K562 (cell line): ENCODE data around the gene FGFRL1. TPM values are rescaled to one million over a fixed set of nuclear protein-coding genes. Genes with fewer than 3 reads are reported as not detected.

ENCODE experiments used
- ATAC-seq: fragments of 200-7000 bp; cut with Tn5 transposase; 3 replicates; pipeline ENCODE4 v1.9.1; 2020; ENCODE audit warnings: moderate library complexity
- BruUV-seq: library from RNA; stranded (reverse); fragments of 400-500 nt; replicated peaks from 2 replicates; lab custom pipeline; 2021; lab: Mats Ljungman, UMichigan
- CTCF ChIA-PET: fragments of 300-600 bp; formaldehyde crosslinking; extraction: SDS; loops from one replicate; lab custom pipeline; 2021; ENCODE audit warnings: low intra/inter-chr PET ratio; lab: Yijun Ruan, JAX
- POLR2A ChIA-PET: fragments of 300-600, 350-650 bp; sonication (Branson Sonifier 250); formaldehyde crosslinking; extraction: SDS; loops from one replicate; lab custom pipeline; 2021; ENCODE audit warnings: antibody characterized with exemption, inconsistent platforms; lab: Yijun Ruan, JAX
- DNase-seq, 4 experiments: peaks; one replicate each; pipeline versions ENCODE4 v3.0.0 to v3.0.0-alpha.2; 2011 to 2018; ENCODE audit warnings: low spot score in 3 of 4, mixed read lengths in 3 of 4; ENCODE audit errors: extremely low read depth in 1 of 4
- FAIRE-seq: peaks from 2 replicates; lab custom pipeline; 2011; peaks lifted over from hg19 to GRCh38; lab: Jason Lieb, UNC
- H2AFZ ChIP-seq: 2 replicates; pipeline ENCODE4 v1.6.0; 2011; ENCODE audit warnings: low read depth, low read length, control low read depth, inconsistent platforms
- H3K27ac ChIP-seq: fragments of 200-600 bp; 3 replicates; pipeline ENCODE4 v1.8.0; 2011; ENCODE audit warnings: low read depth, mild to moderate bottlenecking, control low read depth, inconsistent platforms, low read length, moderate library complexity, mixed read lengths; ENCODE audit errors: extremely low read depth
- H3K27me3 ChIP-seq, 2 experiments: fragments of 300-600 bp in 1 of 2; 2 replicates in 1 of 2; 3 replicates in 1 of 2; pipeline versions ENCODE4 v1.6.0 to v1.8.0; 2011; ENCODE audit warnings: inconsistent platforms in 2 of 2, low read length in 2 of 2, mild to moderate bottlenecking in 1 of 2, mixed read lengths in 1 of 2, moderate library complexity in 1 of 2; ENCODE audit not compliant: control insufficient read depth in 2 of 2, insufficient read depth in 2 of 2
- H3K36me3 ChIP-seq: fragments of 300-600 bp; 3 replicates; pipeline ENCODE4 v1.8.0; 2011; ENCODE audit warnings: mild to moderate bottlenecking, low read length, inconsistent platforms; ENCODE audit not compliant: control insufficient read depth, insufficient read depth
- H3K4me1 ChIP-seq, 2 experiments: fragments of 200-600 bp in 1 of 2; replicated peaks in 1 of 2; 2 replicates in 1 of 2; 3 replicates in 1 of 2; pipeline versions ENCODE4 v1.5.1 to v1.8.0; 2011; ENCODE audit warnings: inconsistent platforms in 2 of 2, low read length in 2 of 2, mild to moderate bottlenecking in 1 of 2, mixed read lengths in 1 of 2, moderate library complexity in 1 of 2; ENCODE audit not compliant: control insufficient read depth in 2 of 2, insufficient read depth in 2 of 2
- H3K4me2 ChIP-seq: 2 replicates; pipeline ENCODE4 v1.6.1; 2011; ENCODE audit warnings: low read length, control low read depth, inconsistent platforms, mixed read lengths; ENCODE audit not compliant: insufficient read depth
- H3K4me3 ChIP-seq: fragments of 200-600 bp; sonication (generic), shearing (Covaris generic); 2 replicates; pipeline ENCODE4 v1.5.1; 2016; ENCODE audit warnings: control low read depth, inconsistent platforms
- H3K79me2 ChIP-seq: fragments of 200-600 bp; 3 replicates; pipeline ENCODE4 v1.8.0; 2011; ENCODE audit warnings: low read length, inconsistent platforms; ENCODE audit not compliant: control insufficient read depth, insufficient read depth
- H3K9ac ChIP-seq, 2 experiments: 2 replicates each; pipeline versions ENCODE4 v1.6.0 to v1.6.1; 2011; ENCODE audit warnings: low read depth in 2 of 2, low read length in 2 of 2, control low read depth in 1 of 2, inconsistent platforms in 1 of 2, mild to moderate bottlenecking in 1 of 2, mixed read lengths in 1 of 2; ENCODE audit not compliant: insufficient read depth in 1 of 2
- H3K9me1 ChIP-seq: one replicate; pipeline ENCODE4 v1.6.0; 2011; ENCODE audit warnings: inconsistent platforms, mild to moderate bottlenecking, low read length, moderate library complexity; ENCODE audit not compliant: control insufficient read depth, insufficient read depth
- H3K9me3 ChIP-seq: replicated peaks from 2 replicates; pipeline ENCODE4 v1.5.1; 2011; ENCODE audit warnings: low read depth, low read length, inconsistent platforms; ENCODE audit not compliant: control insufficient read depth, insufficient read depth
- H4K20me1 ChIP-seq: replicated peaks from 2 replicates; pipeline ENCODE4 v1.6.1; 2011; ENCODE audit warnings: low read length, inconsistent platforms, mixed read lengths; ENCODE audit not compliant: control insufficient read depth, insufficient read depth
- HSF4 ChIP-seq: fragments of 250-450 bp; sonication (Bioruptor Pico); IDR thresholded peaks from 2 replicates; pipeline ENCODE4 v2.1.2; 2022; ENCODE audit warnings: mild to moderate bottlenecking, moderate library complexity, borderline replicate concordance
- PCBP1 ChIP-seq: fragments of 200-400 bp; formaldehyde crosslinking; IDR thresholded peaks from 2 replicates; pipeline ENCODE4 v1.6.1; 2018; ENCODE audit warnings: mild to moderate bottlenecking, low read depth, low read length; ENCODE audit not compliant: poor library complexity, severe bottlenecking
- RBFOX2 ChIP-seq: fragments of 200-400 bp; formaldehyde crosslinking; IDR thresholded peaks from 2 replicates; pipeline ENCODE4 v1.6.1; 2017; ENCODE audit warnings: low read depth, mild to moderate bottlenecking, low read length, moderate library complexity
- ZNF212 ChIP-seq: fragments of 450-650 bp; formaldehyde crosslinking; IDR thresholded peaks from 2 replicates; pipeline ENCODE4 v1.4.0; 2020; ENCODE audit warnings: mild to moderate bottlenecking
- WGBS: fragments of 100-300 bp; shearing (Covaris generic); methylation state at CpG from one replicate; pipeline ENCODE4 v1.1.6; 2016; ENCODE audit warnings: low coverage, mixed read lengths; ENCODE audit not compliant: insufficient coverage; ENCODE audit errors: missing lambda C conversion rate; 5-methylcytosine and 5-hydroxymethylcytosine counted together
- in situ Hi-C: fragments of 300-500 bp; cut with MboI; formaldehyde crosslinking; loops from 4 replicates; pipeline ENCODE4 v1.15.0; 2018; ENCODE audit warnings: inconsistent platforms, mixed read lengths
- intact Hi-C: fragments of 100-400 bp; cut with micrococcal nuclease; formaldehyde crosslinking; loops from 2 replicates; pipeline ENCODE4 v1.14.2; 2022
- polyA plus RNA-seq, 8 experiments: library from polyadenylated mRNA; depleted of rRNA in 4 of 8; stranded (reverse) in 5 of 8; unstranded in 3 of 8; fragments of >200 nt; fragmentation: Nextera tagmentation in 2 of 8; fragmentation: Illumina TruSeq in 1 of 8; extraction: Ambion mirVana in 2 of 8; extraction: Trizol in 1 of 8; gene quantifications; 2 replicates each; pipeline versions ENCODE4 v1.2.1 to v1.2.3, GENCODE V29; 2011 to 2014; ENCODE audit warnings: inconsistent platforms in 1 of 8, missing spikeins in 1 of 8
- total RNA-seq, 7 experiments: library from RNA; depleted of rRNA in 6 of 7; stranded (reverse); fragments of >200 nt in 6 of 7; fragmentation: Illumina TruSeq in 2 of 7; extraction: Trizol in 2 of 7; gene quantifications; 2 replicates each; pipeline versions ENCODE4 v1.2.1 to v1.2.3, GENCODE V29; 2011 to 2021; ENCODE audit warnings: low replicate concordance in 1 of 7

Gene FGFRL1
- total and polyA plus RNA-seq, 9 of the 15 experiments (the other 6 are each of a cell fraction or from before 2014, with no cell fraction given): 0.34 to 49.9 (median 14.6) TPM

DNA sequence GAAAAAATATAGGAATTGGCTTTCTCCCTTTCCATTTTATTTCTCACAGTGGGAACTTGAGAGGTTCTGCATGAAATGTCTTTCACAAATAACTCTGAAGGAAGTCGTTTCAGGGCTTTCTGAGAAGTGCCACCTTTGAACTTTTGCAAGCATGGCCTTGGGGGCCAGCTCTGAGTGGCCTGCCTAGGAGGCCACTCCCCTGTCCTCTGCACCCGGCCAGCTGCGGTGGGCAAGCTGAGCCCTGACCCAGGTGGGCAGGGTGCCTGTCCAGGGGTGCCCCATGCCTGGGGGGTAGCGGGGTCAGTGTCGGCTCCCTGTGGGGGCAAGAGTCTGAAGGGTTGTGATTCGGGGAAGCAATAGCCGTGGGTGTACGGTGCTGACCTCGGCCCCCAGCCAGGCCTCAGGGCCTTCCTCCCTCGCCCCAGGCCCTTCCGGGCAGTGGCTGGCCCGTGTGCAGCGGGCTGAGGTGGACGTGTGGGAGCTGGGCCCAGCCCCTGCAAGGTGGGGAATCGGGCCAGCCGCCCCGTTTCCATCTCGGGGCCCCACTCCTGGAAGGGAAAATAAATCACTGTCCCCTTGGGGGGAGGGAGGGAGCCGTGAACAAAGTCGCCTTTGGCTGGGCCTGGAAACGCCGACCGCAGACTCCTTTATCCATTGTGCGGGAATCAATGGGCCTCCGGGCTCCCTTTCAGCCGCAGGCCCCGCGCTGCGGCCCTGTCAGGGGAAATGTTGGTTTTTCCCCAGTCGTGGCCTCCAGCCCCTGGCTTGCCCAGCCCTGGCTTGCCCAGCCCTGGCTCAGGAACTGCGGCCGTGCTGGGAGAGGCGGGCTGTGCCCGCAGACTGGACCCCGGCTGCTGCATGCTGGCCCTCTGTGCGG is 3.1 kb downstream of the FGFRL1 start:
- Histone ChIP-seq H4K20me1 (peaks cover 7% of the 10 kb centered on the region; the same call in 1 of the 2 replicates), H3K4me2 (no peak overlapping the region), H3K36me3 (peaks cover 12% of the 10 kb centered on the region; the same call in 2 of the 3 replicates), H3K27me3 (no peaks in the 10 kb centered on the region), H3K27ac (no peak overlapping the region), H3K9me1 (peaks cover 10% of the 10 kb centered on the region), H3K79me2 (peaks cover 15% of the 10 kb centered on the region), H3K4me3 (no peak overlapping the region), H2AFZ (no peak overlapping the region), H3K9me3 (no peaks in the 10 kb centered on the region), H3K9ac (peak overlapping the region in 1 of 2 experiments; percentile 40; a peak in 2 of 4 replicates), H3K4me1 (peaks cover 7 to 88% of the 10 kb centered on the region in 2 experiments; a peak in 4 of 5 replicates)
- in situ Hi-C loops (no loop called here), intact Hi-C loops (no loop called here)
- peak in 1 of 4 experiments; percentile 7 for DNase-seq
- POLR2A ChIA-PET: interaction anchor here (0.7 to 1.2 kb wide), 2 partner anchors 10 to 13 kb away, joined by 4 read pairs; no protein-coding TSS in a partner anchor
- FAIRE-seq: no peak
- CTCF ChIA-PET: no interaction called here
- TF ChIP-seq HSF4 (CRISPR knock-in tag) (no peak), PCBP1 (peak; percentile 59), RBFOX2 (peak; percentile 52; the same call in 1 of the 2 replicates), ZNF212 (CRISPR knock-in tag) (no peak)
- no peak for ATAC-seq
- 89% methylated on average over 12 of the region's 36 CpGs for WGBS
- BruUV-seq: TSS peak; percentile 42
